ENCODE measurements around the gene BET1L.

Gene BET1L

GRCh38 chr11:209275-210121 is 2.3 kb upstream of the BET1L start:
- DNase-seq = no peak

GRCh38 chr11:208917-209260 is 1.7 kb upstream of the BET1L start:
- DNase-seq = no peak

GRCh38 chr11:208181-208916 is 1.1 kb upstream of the BET1L start:
- DNase-seq = peak; percentile 6

GRCh38 chr11:207863-208180 is 623 bp upstream of the BET1L start:
- no peak for DNase-seq

- no peak for DNase-seq
These were observed 532 bp downstream of the BET1L start for GRCh38 chr11:206526-207207.

GRCh38 chr11:206002-206384 is 1.2 kb downstream of the BET1L start:
- no peak for DNase-seq

- DNase-seq = no peak
These were observed 1.8 kb downstream of the BET1L start for GRCh38 chr11:205221-206001.

GRCh38 chr11:204587-205109 is 2.6 kb downstream of the BET1L start:
- DNase-seq = no peak

- no peak for DNase-seq
These were observed 3.1 kb downstream of the BET1L start for GRCh38 chr11:203945-204586.

GRCh38 chr11:203056-203944 is 3.9 kb downstream of the BET1L start:
- no peak for DNase-seq

GRCh38 chr11:202490-202889 is 4.7 kb downstream of the BET1L start:
- DNase-seq = no peak

- peak; percentile 3 for DNase-seq
These were observed 5.2 kb downstream of the BET1L start for GRCh38 chr11:201966-202365.

GRCh38 chr11:200224-201003 is 6.8 kb downstream of the BET1L start:
- no peak for DNase-seq

GRCh38 chr11:199782-200181 is 7.4 kb downstream of the BET1L start:
- DNase-seq = no peak

- DNase-seq = no peak
These were observed 8.1 kb downstream of the BET1L start for GRCh38 chr11:199004-199581.

- no peak for DNase-seq
These were observed 8.9 kb downstream of the BET1L start for GRCh38 chr11:198236-198806.

GRCh38 chr11:197741-198235 is 9.4 kb downstream of the BET1L start:
- DNase-seq = no peak

- DNase-seq = no peak
These were observed 10.1 kb downstream of the BET1L start for GRCh38 chr11:196786-197731.
